Kidney (tissue), 14 donors: ENCODE results near the gene KCNT1. TPM values are rescaled to one million over a fixed set of nuclear protein-coding genes. Genes with fewer than 3 reads are reported as not detected.

Source experiments
- DNase-seq, 5 donors: peaks; one replicate each; pipeline ENCODE4 v3.0.0-alpha.2; 2013 to 2020
- FAIRE-seq: peaks from 2 replicates; lab custom pipeline; 2012; peaks lifted over from hg19 to GRCh38; lab: Jason Lieb, UNC
- H3K27ac ChIP-seq, 2 donors: one replicate each; pipeline ENCODE4 v1.7.0; 2013; ENCODE audit warnings: low read depth in 2 of 2, low read length in 2 of 2, inconsistent platforms in 1 of 2
- H3K27me3 ChIP-seq: one replicate; pipeline ENCODE4 v1.7.1; 2013; ENCODE audit warnings: low read length, inconsistent platforms; ENCODE audit not compliant: control insufficient read depth, insufficient read depth
- H3K36me3 ChIP-seq, 3 donors: one replicate each; pipeline versions ENCODE4 v1.7.0 to v1.7.1; 2013; ENCODE audit warnings: low read length in 3 of 3, control low read depth in 1 of 3, inconsistent platforms in 1 of 3; ENCODE audit not compliant: insufficient read depth in 3 of 3, control insufficient read depth in 2 of 3
- H3K4me1 ChIP-seq, 3 donors: one replicate each; pipeline versions ENCODE4 v1.7.0 to v1.7.1; 2013; ENCODE audit warnings: low read length in 3 of 3, inconsistent platforms in 1 of 3, low read depth in 1 of 3; ENCODE audit not compliant: control insufficient read depth in 2 of 3, insufficient read depth in 2 of 3
- H3K4me3 ChIP-seq, 3 donors: one replicate each; pipeline versions ENCODE4 v1.7.0 to v1.8.1; 2013; ENCODE audit warnings: low read length in 3 of 3, control low read depth in 1 of 3, inconsistent platforms in 1 of 3
- H3K9ac ChIP-seq, 3 donors: one replicate each; pipeline versions ENCODE4 v1.7.0 to v1.7.1; 2013; ENCODE audit warnings: low read length in 3 of 3, control low read depth in 1 of 3, inconsistent platforms in 1 of 3
- H3K9me3 ChIP-seq, 3 donors: one replicate each; pipeline versions ENCODE4 v1.7.0 to v1.7.1; 2013; ENCODE audit warnings: low read length in 3 of 3, control low read depth in 1 of 3, inconsistent platforms in 1 of 3; ENCODE audit not compliant: control insufficient read depth in 2 of 3, insufficient read depth in 1 of 3
- CTCF ChIP-seq: IDR thresholded peaks from 3 replicates; pipeline ENCODE4 v1.5.1; 2012; ENCODE audit warnings: mild to moderate bottlenecking, moderate library complexity, borderline replicate concordance; ENCODE audit not compliant: insufficient read depth; ENCODE audit errors: extremely low read depth
- intact Hi-C: fragments of 100-400 bp; cut with DNase I; formaldehyde crosslinking; loops from one replicate; pipeline ENCODE4 v1.11.1; 2022
- polyA plus RNA-seq: library from polyadenylated mRNA; stranded (reverse); fragments of 350-450 nt; fragmentation: Illumina TruSeq; extraction: RNeasy Lipid Tissue Mini Kit (QIAGEN cat#74804); gene quantifications from one replicate; pipeline ENCODE4 v1.2.3, GENCODE V29; 2014; ENCODE audit warnings: low read depth, low replicate concordance; ENCODE audit not compliant: insufficient read depth
- total RNA-seq: library from RNA; stranded (reverse); fragmentation: NEBNext Ultra II Directional; extraction: Animal tissue kit (Norgen Biotek cat#: 25700); gene quantifications from one replicate; pipeline ENCODE4 v1.2.1, GENCODE V29; 2021
- donor health status: control.
- donor health status: control.
- donor health status: control.
- donor health status: control.
- donor health status: control.
- donor health status: DM: yes; HTN: yes; CAD: no.
- donor health status: Normal renal cell carcinoma (clear cell type).

KCNT1 gene
- total and polyA plus RNA-seq, 2 donors from 2014 or later: 0.15 TPM; not detected in 1

DNA sequence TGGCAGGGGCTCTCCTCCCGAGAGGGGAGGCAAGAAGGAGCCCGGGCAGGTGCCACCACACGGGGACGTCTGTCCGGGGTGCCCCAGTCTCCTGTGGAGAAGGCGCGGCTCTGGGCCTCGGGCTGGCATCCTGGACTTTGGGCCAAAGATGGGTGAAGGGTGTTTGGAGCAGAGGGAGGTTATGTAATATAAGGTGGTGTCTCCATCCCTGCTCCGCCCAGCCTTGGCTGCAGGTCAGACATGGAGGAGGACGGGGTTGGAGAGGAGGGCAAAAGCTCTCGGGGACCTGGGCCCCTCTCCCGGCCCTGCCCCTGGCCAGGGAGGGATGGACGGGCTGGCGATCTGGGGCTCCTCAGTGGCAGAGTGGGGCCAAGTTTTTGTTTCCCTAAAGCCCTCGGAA lies 1.5 kb upstream of the KCNT1 start:
- FAIRE-seq (no peak), DNase-seq (no peak)
- no peak for TF ChIP-seq CTCF
- intact Hi-C loops: no loop called here
- Histone ChIP-seq H3K27me3 (peaks cover 2% of the 10 kb centered on the region), H3K4me1 (no peaks in the 10 kb centered on the region), H3K27ac (no peak overlapping the region), H3K4me3 (no peak overlapping the region), H3K36me3 (no peaks in the 10 kb centered on the region), H3K9me3 (no peaks in the 10 kb centered on the region), H3K9ac (no peak overlapping the region)

DNA sequence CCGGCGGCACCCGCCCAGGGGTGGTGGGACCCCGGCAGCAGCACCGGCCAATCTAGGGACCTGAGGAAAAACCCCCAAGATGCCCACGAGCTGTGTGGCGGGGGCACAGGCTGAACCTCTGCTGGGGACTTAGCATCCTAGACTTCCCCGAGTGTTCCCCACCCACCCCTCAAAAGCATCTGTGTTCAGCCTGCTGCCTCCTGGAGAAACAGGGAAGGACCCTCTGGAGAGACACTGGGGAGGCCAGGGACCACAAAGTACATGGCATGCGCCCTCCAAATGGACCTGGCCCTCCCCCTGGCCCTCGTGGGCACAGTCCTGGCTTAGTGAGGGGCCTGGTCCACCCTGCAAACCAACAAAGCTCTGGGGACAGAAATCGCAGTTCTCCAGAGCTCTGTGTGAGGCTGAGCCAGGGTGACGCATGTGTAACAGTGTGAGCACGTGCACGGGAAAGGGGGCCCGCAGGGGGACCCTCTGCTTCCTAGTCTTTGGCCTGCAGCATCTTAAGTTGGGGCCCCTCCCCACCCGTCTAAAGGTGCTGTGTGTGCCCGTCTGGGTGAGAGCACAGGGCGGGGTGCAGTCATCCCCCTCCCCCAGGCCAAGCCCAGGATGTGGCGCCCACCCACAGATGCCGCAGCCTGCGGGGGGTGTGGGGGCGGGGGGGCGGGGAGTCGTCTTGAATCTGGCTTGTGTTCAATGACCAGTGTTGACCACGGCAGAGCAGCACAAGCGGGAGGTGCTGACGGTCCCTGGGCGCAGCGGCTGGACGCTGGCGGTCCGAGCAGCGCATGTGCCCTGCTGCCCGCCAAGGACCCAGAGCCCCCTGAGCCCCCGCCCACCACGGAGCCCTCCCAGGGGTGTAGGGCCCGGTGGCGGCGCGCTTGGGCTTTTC lies 672 bp upstream of the KCNT1 start:
- Histone ChIP-seq H3K4me1 (no peaks in the 10 kb centered on the region), H3K9me3 (no peaks in the 10 kb centered on the region), H3K9ac (no peak overlapping the region), H3K36me3 (no peaks in the 10 kb centered on the region), H3K4me3 (no peak overlapping the region), H3K27me3 (peaks cover 2% of the 10 kb centered on the region), H3K27ac (no peak overlapping the region)
- peak in 2 of 5 donors; percentile 43 to 66 for DNase-seq
- intact Hi-C loops: no loop called here
- FAIRE-seq: no peak
- TF ChIP-seq CTCF: no peak

DNA sequence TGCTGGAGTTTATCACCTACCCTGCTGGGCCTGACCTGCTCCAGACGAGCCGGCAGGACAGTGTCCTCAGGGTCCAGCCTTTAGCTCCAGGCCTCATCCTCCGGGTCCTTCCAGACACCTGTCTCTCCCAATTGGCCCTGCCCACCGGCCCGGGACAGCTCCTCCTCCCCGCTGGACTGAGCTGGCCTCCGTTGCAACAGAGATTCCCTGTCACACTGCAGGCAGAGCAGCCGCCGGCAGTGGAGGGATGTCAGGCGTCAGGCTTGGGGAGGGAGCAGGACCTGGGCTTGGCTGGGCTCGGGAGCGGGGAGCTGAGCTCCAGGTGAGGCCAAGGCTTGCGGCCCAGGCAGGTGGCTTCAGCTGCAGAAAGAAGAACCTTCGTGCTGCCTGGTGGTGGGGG lies 1.7 kb downstream of the KCNT1 start:
- no peaks in the 10 kb centered on the region for H3K36me3 ChIP-seq
- H3K4me3 ChIP-seq: no peak overlapping the region
- FAIRE-seq: no peak
- no peaks in the 10 kb centered on the region for H3K4me1 ChIP-seq
- H3K9ac ChIP-seq: no peak overlapping the region
- intact Hi-C loops: no loop called here
- peaks cover 2% of the 10 kb centered on the region for H3K27me3 ChIP-seq
- no peak overlapping the region for H3K27ac ChIP-seq
- H3K9me3 ChIP-seq: no peaks in the 10 kb centered on the region
- DNase-seq: peak in 1 of 5 donors; percentile 16
- TF ChIP-seq CTCF: no peak
